IPS-11a (cell line): ENCODE measurements around the gene EIF2S3B.

Experiments
- H3K4me3 ChIP-seq: one replicate; pipeline ENCODE4 v1.5.1; 2013; ENCODE audit warnings: low read depth, low read length, control low read depth

The EIF2S3B gene

DNA sequence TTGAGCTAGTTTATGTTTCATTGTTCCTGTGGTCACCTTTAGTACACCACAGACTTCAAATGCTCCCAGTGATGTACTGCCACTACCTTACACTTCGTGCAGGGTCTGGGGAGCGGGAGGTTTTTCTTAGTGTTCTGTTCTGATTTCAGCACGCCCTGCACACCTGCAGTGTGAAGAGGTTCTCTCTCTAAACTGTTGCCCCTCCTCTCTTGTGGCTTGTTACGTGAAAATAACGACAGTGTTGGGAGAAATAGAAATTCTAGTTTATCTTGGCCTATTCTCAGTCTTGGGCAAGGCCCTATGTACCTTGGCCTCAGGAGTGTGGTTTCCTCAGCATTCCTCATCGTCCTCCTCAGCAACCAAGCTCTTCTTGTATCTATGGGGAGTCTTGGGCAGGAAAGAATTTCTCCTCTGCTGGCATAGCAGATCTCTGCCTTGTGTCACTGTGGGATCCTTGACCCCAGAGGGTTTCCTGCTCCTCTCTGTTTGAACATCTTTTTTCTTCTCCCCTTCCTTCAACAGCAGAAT is 48.6 kb downstream of the EIF2S3B start:
- no peak overlapping the region for H3K4me3 ChIP-seq

DNA sequence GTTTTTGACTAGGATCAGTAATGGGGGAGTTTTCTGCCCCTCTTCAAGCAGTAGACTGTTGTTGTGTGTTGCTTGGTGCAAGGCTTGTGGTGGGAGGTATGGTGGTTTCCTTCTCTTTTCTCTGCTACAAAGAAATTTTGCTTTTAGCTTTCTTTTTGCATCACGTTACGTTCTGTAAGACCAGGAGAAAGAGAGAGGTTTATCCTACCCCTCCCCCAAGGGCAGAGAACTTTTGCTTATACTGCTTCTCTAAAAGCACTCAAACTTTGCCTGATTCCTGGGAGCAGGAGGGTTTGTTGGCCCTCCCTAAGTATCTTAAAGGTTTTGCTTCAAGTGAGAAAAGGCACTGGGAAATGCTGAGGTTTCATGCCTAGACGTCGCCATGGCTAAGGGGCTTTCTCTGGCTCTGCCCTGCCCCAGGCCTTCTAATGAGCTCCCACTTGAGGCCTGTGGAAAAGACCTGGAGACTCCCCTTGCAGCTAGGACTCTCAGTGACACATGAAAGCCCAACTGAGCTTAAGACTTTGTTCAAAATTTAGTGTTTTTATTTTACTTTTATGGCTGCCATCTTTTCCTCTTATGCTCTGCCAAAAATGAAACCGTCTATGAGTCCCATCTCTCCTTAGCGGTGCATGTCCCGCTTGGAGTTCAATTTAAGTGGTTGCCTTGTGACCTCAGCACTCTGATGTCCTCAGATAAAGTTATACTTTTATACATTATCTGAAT is 49.2 kb downstream of the EIF2S3B start:
- no peak overlapping the region for H3K4me3 ChIP-seq

DNA sequence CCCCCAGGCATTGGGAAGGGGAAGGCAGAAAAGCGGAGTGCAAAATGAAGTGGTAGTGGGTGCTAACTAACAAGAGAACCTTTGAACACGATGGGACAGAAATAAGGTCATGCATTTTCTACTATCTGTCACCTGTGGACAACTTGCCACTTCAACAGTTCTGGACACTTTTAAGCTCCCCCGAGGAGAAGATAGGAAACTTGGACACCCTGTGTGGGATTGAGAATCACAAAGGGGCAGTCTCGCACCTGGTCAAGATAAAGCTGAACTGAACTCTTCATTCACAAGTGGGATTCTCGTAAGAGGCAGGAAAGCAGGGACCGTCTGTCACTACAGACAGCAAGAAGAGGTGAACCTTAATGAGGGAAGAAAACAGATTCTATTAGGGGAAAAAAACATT is 51.6 kb downstream of the EIF2S3B start:
- no peak overlapping the region for H3K4me3 ChIP-seq

DNA sequence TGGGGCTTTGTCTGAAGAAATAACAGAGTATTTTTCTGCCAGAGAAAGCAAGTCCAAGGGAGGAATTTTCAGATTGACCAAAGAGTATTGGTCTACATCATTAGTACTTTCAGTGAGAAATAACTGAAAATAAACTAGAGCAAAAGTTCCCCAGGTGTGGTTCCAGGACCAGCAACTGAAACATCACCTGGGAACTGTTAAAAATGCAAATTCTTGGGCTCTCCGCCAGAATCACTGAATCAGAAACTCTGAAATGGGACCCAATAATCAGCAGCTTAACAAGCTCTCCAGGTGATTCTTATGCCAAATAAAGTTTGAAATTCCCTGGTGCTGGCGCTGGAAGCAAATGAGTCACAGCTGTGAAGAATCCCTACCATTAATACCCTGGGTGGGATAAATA is 52.1 kb downstream of the EIF2S3B start:
- no peak overlapping the region for H3K4me3 ChIP-seq
